HepG2 (cell line): ENCODE results near the gene CCDC148. TPM values are rescaled to one million over a fixed set of nuclear protein-coding genes. Genes with fewer than 3 reads are reported as not detected.

Experiments
- AFF4 ChIP-seq: sonication (generic); formaldehyde crosslinking; IDR thresholded peaks from 2 replicates; pipeline ENCODE4 v1.4.0; 2020; ENCODE audit warnings: missing genetic modification reagents
- ATF3 ChIP-seq: sonication (generic); formaldehyde crosslinking; IDR thresholded peaks from 2 replicates; pipeline ENCODE4 v1.4.0; 2020; ENCODE audit warnings: missing genetic modification reagents
- BORCS8-MEF2B ChIP-seq: sonication (generic); formaldehyde crosslinking; IDR thresholded peaks from 2 replicates; pipeline ENCODE4 v1.8.0; 2022; ENCODE audit warnings: mild to moderate bottlenecking, missing genetic modification reagents
- CERS6 ChIP-seq: sonication (generic); formaldehyde crosslinking; IDR thresholded peaks from 2 replicates; pipeline ENCODE4 v1.5.0; 2020; ENCODE audit warnings: missing genetic modification reagents
- HNF4G ChIP-seq, 2 experiments: sonication (generic) in 1 of 2; formaldehyde crosslinking in 1 of 2; IDR thresholded peaks; 2 replicates each; pipeline versions ENCODE4 v1.4.0 to v1.6.1; 2011 to 2020; ENCODE audit warnings: borderline replicate concordance in 2 of 2, low read depth in 2 of 2, mild to moderate bottlenecking in 2 of 2, low read length in 1 of 2, missing genetic modification reagents in 1 of 2, moderate library complexity in 1 of 2
- IRX3 ChIP-seq: sonication (generic); formaldehyde crosslinking; IDR thresholded peaks from 2 replicates; pipeline ENCODE4 v1.8.1; 2023; ENCODE audit warnings: mild to moderate bottlenecking, low read depth, missing genetic modification reagents, borderline replicate concordance
- MEIS2 ChIP-seq: sonication (generic); formaldehyde crosslinking; IDR thresholded peaks from 2 replicates; pipeline ENCODE4 v1.9.0; 2021; ENCODE audit warnings: mild to moderate bottlenecking, missing genetic modification reagents
- NCOA5 ChIP-seq: sonication (generic); formaldehyde crosslinking; IDR thresholded peaks from 2 replicates; pipeline ENCODE4 v1.4.0; 2020; ENCODE audit warnings: missing genetic modification reagents
- NR2F6 ChIP-seq, 2 experiments: IDR thresholded peaks; 2 replicates each; pipeline ENCODE4 v1.6.1; 2016; ENCODE audit warnings: antibody characterized with exemption in 1 of 2, mild to moderate bottlenecking in 1 of 2
- PHB2 ChIP-seq: fragments of 450-650 bp; IDR thresholded peaks from 2 replicates; pipeline ENCODE4 v1.6.1; 2018; ENCODE audit not compliant: partially characterized antibody
- REPIN1 ChIP-seq: sonication (generic); formaldehyde crosslinking; IDR thresholded peaks from 2 replicates; pipeline ENCODE4 v1.8.0; 2022; ENCODE audit warnings: missing genetic modification reagents, low read depth, mild to moderate bottlenecking, borderline replicate concordance
- SMARCE1 ChIP-seq: fragments of 450-650 bp; IDR thresholded peaks from 2 replicates; pipeline ENCODE4 v1.6.1; 2017; ENCODE audit warnings: borderline replicate concordance
- SNAPC4 ChIP-seq: sonication (generic); formaldehyde crosslinking; IDR thresholded peaks from 2 replicates; pipeline ENCODE4 v1.4.0; 2020; ENCODE audit warnings: mild to moderate bottlenecking, missing genetic modification reagents
- TFE3 ChIP-seq: IDR thresholded peaks from 2 replicates; pipeline ENCODE4 v1.6.1; 2016
- ZNF580 ChIP-seq: IDR thresholded peaks from 2 replicates; pipeline ENCODE4 v1.6.1; 2016; ENCODE audit warnings: low read depth, borderline replicate concordance
- polyA plus RNA-seq, 8 experiments: library from polyadenylated mRNA; depleted of rRNA in 3 of 8; stranded (reverse) in 7 of 8; unstranded in 1 of 8; fragments of >200 nt; fragmentation: Illumina TruSeq in 4 of 8; extraction: Trizol in 4 of 8; gene quantifications; 2 replicates each; pipeline versions ENCODE4 v1.2.1 to v1.2.3, GENCODE V29; 2011 to 2016; ENCODE audit warnings: low read depth in 4 of 8, missing spikeins in 1 of 8, mixed read lengths in 1 of 8; ENCODE audit not compliant: insufficient read depth in 1 of 8
- total RNA-seq, 5 experiments: library from RNA; depleted of rRNA; stranded (reverse); fragments of >200 nt; fragmentation: Illumina TruSeq; extraction: Trizol; gene quantifications; 2 replicates each; pipeline ENCODE4 v1.2.3, GENCODE V29; 2016; ENCODE audit warnings: low read depth in 1 of 5

The CCDC148 gene
- total and polyA plus RNA-seq, 2 of the 13 experiments (the other 11 are each of a cell fraction or from before 2014, with no cell fraction given): 0.30 to 0.49 TPM

GRCh38 chr2:158131919-158132566 is 324.5 kb downstream of the CCDC148 start (continued):
- TF ChIP-seq CERS6: no peak
- TF ChIP-seq BORCS8-MEF2B (CRISPR knock-in tag): peak; percentile 67
- no peak for TF ChIP-seq SMARCE1
- TF ChIP-seq PHB2: no peak
- peak; percentile 64; the same call in 1 of the 2 replicates for TF ChIP-seq ATF3
- TF ChIP-seq AFF4 (CRISPR knock-in tag): peak; percentile 66; the same call in 1 of the 2 replicates
- peak; percentile 91; the same call in 1 of the 2 replicates for TF ChIP-seq MEIS2 (CRISPR knock-in tag)
- peak; percentile 81; the same call in 1 of the 2 replicates for TF ChIP-seq REPIN1
- no peak for TF ChIP-seq NCOA5
- peak; percentile 68; the same call in 1 of the 2 replicates for TF ChIP-seq HNF4G (IDR thresholded peaks at IDR 0.05; ENCODE audit: borderline replicate concordance, low read depth, low read length)
- TF ChIP-seq HNF4G (CRISPR knock-in tag; IDR thresholded peaks at IDR 0.05; ENCODE audit: borderline replicate concordance, low read depth): peak; percentile 82
- TF ChIP-seq NR2F6 (IDR thresholded peaks at IDR 0.05): peak; percentile 62
- TF ChIP-seq NR2F6 (CRISPR knock-in tag; IDR thresholded peaks at IDR 0.05): peak; percentile 78
- no peak for TF ChIP-seq SNAPC4 (CRISPR knock-in tag)
- TF ChIP-seq TFE3 (CRISPR knock-in tag): peak; percentile 77; the same call in 1 of the 2 replicates
- TF ChIP-seq IRX3 (CRISPR knock-in tag): no peak
- peak; percentile 50; the same call in 1 of the 2 replicates for TF ChIP-seq ZNF580 (CRISPR knock-in tag)
